ENCODE data around the gene SLC19A1. TPM values are rescaled to one million over a fixed set of nuclear protein-coding genes. Genes with fewer than 3 reads are reported as not detected.
"Not testable (repeated sequence)": the region's sequence is repeated elsewhere in the genome, so short reads cannot be mapped to it uniquely, and the experiment has no call there.

SLC19A1 gene
- total RNA-seq, 4 donors from 2014 or later: 7.0 to 9.8 (median 7.9) TPM

DNA sequence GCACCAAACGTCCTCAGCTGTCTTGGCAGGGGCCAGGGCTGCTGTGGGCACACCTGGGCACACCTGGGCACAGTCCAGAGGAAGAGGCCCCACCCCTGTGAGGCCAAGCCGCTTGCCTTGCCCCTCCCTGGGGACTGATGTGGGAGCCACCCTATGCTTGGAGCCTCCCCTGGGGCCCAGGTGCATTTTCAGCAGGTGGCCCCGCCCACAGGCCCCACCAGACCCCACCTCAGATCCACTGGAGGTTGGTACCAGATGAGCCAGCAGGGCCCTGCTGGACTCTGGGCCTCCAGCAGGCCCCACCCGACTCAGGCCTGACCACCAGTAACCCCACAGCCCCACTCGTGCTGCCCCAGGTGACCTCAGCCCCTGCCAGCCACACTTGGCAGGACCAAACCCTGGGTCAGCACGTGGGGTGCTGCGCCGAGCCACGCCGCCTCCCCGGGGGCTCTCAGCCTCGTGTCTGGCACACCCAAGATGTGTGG lies 8.8 kb downstream of the SLC19A1 start:
- TF ChIP-seq, protein P1, sequence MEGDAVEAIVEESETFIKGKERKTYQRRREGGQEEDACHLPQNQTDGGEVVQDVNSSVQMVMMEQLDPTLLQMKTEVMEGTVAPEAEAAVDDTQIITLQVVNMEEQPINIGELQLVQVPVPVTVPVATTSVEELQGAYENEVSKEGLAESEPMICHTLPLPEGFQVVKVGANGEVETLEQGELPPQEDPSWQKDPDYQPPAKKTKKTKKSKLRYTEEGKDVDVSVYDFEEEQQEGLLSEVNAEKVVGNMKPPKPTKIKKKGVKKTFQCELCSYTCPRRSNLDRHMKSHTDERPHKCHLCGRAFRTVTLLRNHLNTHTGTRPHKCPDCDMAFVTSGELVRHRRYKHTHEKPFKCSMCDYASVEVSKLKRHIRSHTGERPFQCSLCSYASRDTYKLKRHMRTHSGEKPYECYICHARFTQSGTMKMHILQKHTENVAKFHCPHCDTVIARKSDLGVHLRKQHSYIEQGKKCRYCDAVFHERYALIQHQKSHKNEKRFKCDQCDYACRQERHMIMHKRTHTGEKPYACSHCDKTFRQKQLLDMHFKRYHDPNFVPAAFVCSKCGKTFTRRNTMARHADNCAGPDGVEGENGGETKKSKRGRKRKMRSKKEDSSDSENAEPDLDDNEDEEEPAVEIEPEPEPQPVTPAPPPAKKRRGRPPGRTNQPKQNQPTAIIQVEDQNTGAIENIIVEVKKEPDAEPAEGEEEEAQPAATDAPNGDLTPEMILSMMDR (IDR thresholded peaks at IDR 0.05): no peak
- TF ChIP-seq POLR2AphosphoS5 (IDR thresholded peaks at IDR 0.05) (no peak), POLR2A (IDR thresholded peaks at IDR 0.05) (no peak), EP300 (IDR thresholded peaks at IDR 0.05) (no peak)
- peak in 1 of 2 donors; percentile 64 for DNase-seq (ENCODE audit: low spot score in 2 of 2)
- WGBS: no CpG with 5 or more reads among the region's 12 CpGs
- Histone ChIP-seq H3K9me3 (no peaks in the 10 kb centered on the region), H3K4me1 (peaks cover 5% of the 10 kb centered on the region), H3K27me3 (no peaks in the 10 kb centered on the region), H3K27ac (no peak overlapping the region), H3K4me3 (no peak overlapping the region), H3K36me3 (peaks cover 10% of the 10 kb centered on the region)

DNA sequence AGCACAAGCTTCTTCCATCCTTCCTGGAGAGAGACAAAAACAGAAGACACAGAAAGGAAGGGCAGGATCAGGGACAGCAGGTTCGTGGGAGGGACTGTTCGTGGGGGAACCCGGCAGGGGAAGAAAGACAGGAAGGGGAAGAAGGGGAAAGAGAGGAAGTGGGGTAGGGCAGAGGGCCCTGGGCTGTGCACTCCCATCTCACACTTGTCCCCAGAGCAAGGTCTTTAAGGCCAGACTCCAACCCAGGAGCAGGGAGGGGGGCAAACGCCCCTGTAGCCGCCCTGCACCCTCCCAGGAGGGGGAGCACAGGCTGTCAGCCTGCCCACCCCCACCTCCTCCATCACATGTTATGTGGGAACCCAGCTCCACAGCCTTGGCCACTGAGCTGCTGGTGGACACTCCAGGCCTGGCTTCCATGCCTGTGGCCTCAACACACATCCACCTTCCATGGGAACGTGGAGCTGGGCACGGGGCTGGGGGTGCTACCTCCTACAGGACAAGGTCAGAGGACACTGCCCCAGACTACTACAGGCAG lies 9.3 kb downstream of the SLC19A1 start:
- H3K27me3 ChIP-seq: no peaks in the 10 kb centered on the region
- H3K9me3 ChIP-seq: no peaks in the 10 kb centered on the region
- no peak overlapping the region for H3K27ac ChIP-seq
- TF ChIP-seq EP300 (IDR thresholded peaks at IDR 0.05) (no peak), POLR2AphosphoS5 (IDR thresholded peaks at IDR 0.05) (no peak), POLR2A (IDR thresholded peaks at IDR 0.05) (no peak)
- TF ChIP-seq, protein P1 (IDR thresholded peaks at IDR 0.05): no peak
- DNase-seq (ENCODE audit: low spot score in 2 of 2): peak; percentile 52 to 72
- peaks cover 5% of the 10 kb centered on the region for H3K4me1 ChIP-seq
- WGBS: 70% methylated on average over 4 of the region's 7 CpGs
- no peak overlapping the region for H3K4me3 ChIP-seq
- H3K36me3 ChIP-seq: peaks cover 10% of the 10 kb centered on the region

DNA sequence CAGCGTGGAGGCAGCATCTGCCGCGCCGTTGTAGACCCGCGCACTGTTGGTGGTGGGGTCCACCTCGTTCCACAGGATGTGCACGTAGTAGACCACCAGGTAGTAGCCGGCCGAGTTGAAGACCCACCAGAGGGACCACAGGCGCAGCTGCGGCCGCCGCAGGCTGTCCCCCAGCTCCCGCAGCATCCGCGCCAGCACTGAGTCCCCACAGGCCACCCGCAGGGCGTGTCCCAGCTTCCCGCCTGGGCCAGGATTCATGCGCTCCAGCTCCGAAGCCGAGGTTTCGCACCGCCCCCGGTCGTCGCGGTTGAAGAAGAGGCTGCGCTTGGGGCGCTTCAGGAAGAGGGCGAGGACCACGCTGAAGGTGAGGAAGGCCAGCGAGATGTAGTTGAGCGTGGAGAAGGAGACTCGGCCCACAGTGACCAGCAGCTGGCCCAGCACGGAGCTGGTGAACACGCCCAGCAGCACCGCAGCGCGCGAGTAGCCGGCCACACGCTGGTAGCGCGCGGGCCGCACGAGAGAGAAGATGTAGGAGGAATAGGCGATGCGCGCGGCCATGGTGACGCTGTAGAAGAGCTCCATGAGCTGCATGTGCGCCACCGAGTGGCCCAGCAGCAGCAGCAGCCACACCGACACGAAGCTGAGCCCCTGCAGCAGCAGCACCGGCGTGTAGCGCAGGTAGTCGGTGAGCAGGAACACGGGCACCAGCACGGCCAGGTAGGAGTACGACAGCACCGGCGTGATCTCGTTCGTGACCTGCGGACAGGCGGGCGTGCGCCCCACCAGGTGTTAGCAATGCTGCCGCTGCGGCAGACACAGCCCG lies 10.6 kb downstream of the SLC19A1 start:
- WGBS: 95% methylated on average over 54 of the region's 76 CpGs
- no peak for TF ChIP-seq EP300 (IDR thresholded peaks at IDR 0.05)
- no peak overlapping the region for H3K27ac ChIP-seq

DNA sequence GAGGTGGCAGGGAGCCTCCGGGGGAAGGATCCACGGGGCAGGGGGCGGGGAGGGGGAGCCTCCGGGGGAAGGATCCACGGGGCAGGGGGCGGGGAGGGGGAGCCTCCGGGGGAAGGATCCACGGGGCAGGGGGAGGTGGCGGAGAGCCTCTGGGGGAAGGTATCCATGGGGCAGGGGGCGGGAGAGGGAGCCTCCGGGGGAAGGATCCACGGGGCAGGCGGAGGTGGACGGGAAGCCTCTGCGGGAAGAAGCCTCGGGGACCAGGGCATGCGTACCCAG lies 11.2 kb downstream of the SLC19A1 start:
- H3K4me1 ChIP-seq, H3K27ac ChIP-seq, H3K9me3 ChIP-seq, H3K4me3 ChIP-seq, H3K27me3 ChIP-seq: not testable (repeated sequence)
- 94% methylated on average over 12 of the region's 17 CpGs for WGBS
- DNase-seq (ENCODE audit: low spot score in 2 of 2): peak; percentile 62 to 75
- peaks cover 10% of the 10 kb centered on the region for H3K36me3 ChIP-seq

More for the DNA sequence above, 10.6 kb downstream of the SLC19A1 start:
- no peaks in the 10 kb centered on the region for H3K9me3 ChIP-seq
- H3K4me3 ChIP-seq: no peak overlapping the region
- H3K4me1 ChIP-seq: peaks cover 5% of the 10 kb centered on the region
- peaks cover 10% of the 10 kb centered on the region for H3K36me3 ChIP-seq
- DNase-seq (ENCODE audit: low spot score in 2 of 2): peak; percentile 54 to 65
- no peaks in the 10 kb centered on the region for H3K27me3 ChIP-seq

DNA sequence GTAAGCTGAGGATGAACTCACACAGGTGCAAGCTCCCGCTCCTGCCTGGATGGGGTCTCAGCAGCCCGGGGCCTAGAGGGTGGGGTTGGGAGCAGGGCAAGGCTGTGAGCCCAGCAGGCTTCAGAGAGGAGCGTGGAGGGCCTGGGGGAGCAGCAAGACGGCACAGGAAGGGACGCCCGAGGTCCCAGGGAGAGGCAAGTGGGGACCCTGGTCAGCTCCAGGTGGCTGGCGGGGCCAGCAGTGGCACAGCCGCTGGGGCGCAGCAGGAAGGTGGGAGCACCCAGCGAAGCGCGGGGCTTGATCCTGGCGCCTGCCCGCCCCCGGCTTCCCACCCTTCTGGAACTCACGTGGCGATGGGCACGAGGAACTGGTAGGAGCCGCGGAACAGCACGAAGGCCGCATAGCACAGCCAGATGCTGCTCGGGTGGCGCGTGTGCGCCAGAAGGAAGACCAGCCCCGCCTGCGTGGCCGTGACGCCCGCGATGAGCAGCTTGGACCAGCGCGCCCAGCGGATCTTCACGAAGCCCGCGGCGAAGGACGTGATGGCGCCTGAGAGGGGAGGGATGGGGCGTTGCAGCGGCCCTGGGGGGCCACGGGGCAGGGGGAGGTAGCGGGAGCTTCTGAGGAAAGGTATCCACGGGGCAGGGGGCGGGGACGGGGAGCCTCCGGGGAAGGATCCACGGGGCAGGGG lies 11.7 kb downstream of the SLC19A1 start:
- peak; percentile 55 to 65 for DNase-seq (ENCODE audit: low spot score in 2 of 2)
- Histone ChIP-seq H3K4me1 (peaks cover 5% of the 10 kb centered on the region), H3K27ac (no peak overlapping the region), H3K36me3 (peaks cover 10% of the 10 kb centered on the region), H3K9me3 (no peaks in the 10 kb centered on the region), H3K4me3 (no peak overlapping the region), H3K27me3 (no peaks in the 10 kb centered on the region)
- WGBS: 97% methylated on average over 33 of the region's 50 CpGs
- TF ChIP-seq POLR2AphosphoS5 (IDR thresholded peaks at IDR 0.05) (no peak), POLR2A (IDR thresholded peaks at IDR 0.05) (no peak), EP300 (IDR thresholded peaks at IDR 0.05) (no peak)
- TF ChIP-seq, protein P1 (IDR thresholded peaks at IDR 0.05): no peak

DNA sequence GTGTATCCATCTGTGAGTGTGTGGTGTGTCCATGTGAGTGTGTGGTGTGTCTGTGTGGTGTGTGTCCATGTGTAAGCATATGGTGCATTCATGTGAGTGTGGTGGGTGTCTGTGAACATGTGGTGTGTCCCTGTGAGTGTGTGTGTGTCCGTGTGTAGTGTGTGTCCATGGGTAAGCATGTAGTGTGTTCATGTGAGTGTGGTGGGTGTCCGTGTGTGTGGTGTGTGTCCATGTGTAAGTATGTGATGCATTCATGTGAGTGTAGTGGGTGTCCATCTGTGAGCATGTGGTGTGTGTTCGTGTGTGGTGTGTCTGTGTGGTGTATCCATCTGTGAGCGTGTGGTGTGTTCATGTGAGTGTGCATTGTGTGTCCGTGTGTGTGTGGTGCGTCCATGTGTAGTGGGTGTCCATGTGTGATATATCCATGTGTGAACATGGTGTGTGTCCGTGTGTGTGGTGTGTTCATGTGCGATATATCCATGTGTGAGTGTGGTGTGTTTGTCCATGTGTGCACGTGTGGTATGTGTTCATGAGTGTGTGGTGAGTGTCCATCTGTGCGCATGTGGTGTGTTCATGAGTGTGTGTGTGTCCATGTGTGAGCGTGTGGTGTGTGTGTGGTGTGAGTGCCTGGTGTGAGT lies 12.3 kb downstream of the SLC19A1 start:
- Histone ChIP-seq H3K27me3 (no peaks in the 10 kb centered on the region), H3K36me3 (peaks cover 10% of the 10 kb centered on the region), H3K9me3 (no peaks in the 10 kb centered on the region), H3K4me3 (no peak overlapping the region), H3K27ac (no peak overlapping the region), H3K4me1 (peaks cover 5% of the 10 kb centered on the region)
- 98% methylated on average over 11 of the region's 11 CpGs for WGBS
- DNase-seq (ENCODE audit: low spot score in 2 of 2): peak; percentile 21 to 24
- TF ChIP-seq, protein P1 (IDR thresholded peaks at IDR 0.05): no peak
- TF ChIP-seq EP300 (IDR thresholded peaks at IDR 0.05): no peak
- TF ChIP-seq POLR2AphosphoS5 (IDR thresholded peaks at IDR 0.05): no peak
- TF ChIP-seq POLR2A (IDR thresholded peaks at IDR 0.05): no peak
